Heart left ventricle (tissue), 13 donors: ENCODE measurements around the gene TMEM185A.

Experiments
- POLR2A ChIP-seq, 2 donors: fragments of 450-650 bp; IDR thresholded peaks; one replicate each; pipeline ENCODE4 v1.6.1; 2017; ENCODE audit warnings: antibody characterized with exemption in 2 of 2, mild to moderate bottlenecking in 2 of 2, moderate library complexity in 2 of 2
- TF ChIP-seq, protein P1 (sequence below), 12 donors: fragments of 200-600 bp; sonication (generic) in 4 of 12; IDR thresholded peaks; one replicate each; pipeline versions ENCODE4 v1.5.0 to v1.8.0; 2018 to 2022; ENCODE audit warnings: antibody characterized with exemption in 12 of 12, mild to moderate bottlenecking in 5 of 12
- donor health status: ischemic (EF 13 %, LVEDD 7.1; RV severe dilation, severe dysfunction).
- donor health status: DM: no; HTN: yes; CAD: no.
- donor health status: DM: no; HTN: no; CAD: no.
- donor health status: ischemic (EF 25% LVEDD 6.9; RV normal size, moderate dysfunction).
- donor health status: ischemic (EF 25% LVEDD 5.7; RV mildly dilated, moderate dysfunction).
- donor health status: ischemic (EF 35%, LVEDD 5.7; RV mildly dilated, moderate dysfunction).
- donor health status: nonischemic (EF 11% LVEDD 7.7; RV severe dilation, severe dysfunction).
- donor health status: DM: yes; HTN: yes; CAD: no.
- donor health status: PGD.
- donor health status: ischemic (EF 29% LVEDD 5.4; RV normal size, mild dysfunction).
- donor health status: nonischemic (EF 23%, LVEDD 6.1; RV moderate dilation, normal function).

DNA sequence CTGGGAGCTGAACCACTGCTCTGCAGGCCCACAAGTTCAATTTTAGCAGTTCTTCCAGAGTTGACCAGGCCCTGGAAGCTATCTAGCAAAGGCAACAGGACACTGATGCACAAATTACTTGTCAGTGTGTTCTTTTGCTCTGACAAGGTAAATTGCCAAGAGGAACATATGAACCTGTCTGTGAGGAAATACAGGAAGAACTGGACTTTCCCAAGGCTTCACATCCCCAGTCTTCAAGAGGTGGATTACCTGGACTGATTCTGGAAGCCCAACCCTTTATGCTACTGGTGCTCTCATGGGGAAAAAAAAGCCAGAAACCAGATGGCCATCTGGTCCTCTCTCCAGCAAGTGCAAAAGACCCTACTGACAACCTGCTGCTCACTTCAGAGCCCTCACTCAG lies 1.9 kb upstream of the TMEM185A start:
- no peak for TF ChIP-seq POLR2A (IDR thresholded peaks at IDR 0.05)
- TF ChIP-seq, protein P1, sequence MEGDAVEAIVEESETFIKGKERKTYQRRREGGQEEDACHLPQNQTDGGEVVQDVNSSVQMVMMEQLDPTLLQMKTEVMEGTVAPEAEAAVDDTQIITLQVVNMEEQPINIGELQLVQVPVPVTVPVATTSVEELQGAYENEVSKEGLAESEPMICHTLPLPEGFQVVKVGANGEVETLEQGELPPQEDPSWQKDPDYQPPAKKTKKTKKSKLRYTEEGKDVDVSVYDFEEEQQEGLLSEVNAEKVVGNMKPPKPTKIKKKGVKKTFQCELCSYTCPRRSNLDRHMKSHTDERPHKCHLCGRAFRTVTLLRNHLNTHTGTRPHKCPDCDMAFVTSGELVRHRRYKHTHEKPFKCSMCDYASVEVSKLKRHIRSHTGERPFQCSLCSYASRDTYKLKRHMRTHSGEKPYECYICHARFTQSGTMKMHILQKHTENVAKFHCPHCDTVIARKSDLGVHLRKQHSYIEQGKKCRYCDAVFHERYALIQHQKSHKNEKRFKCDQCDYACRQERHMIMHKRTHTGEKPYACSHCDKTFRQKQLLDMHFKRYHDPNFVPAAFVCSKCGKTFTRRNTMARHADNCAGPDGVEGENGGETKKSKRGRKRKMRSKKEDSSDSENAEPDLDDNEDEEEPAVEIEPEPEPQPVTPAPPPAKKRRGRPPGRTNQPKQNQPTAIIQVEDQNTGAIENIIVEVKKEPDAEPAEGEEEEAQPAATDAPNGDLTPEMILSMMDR (IDR thresholded peaks at IDR 0.05) = no peak
